Lower leg skin (tissue), 4 donors: Measurements from ENCODE around the gene CSH2. TPM values are rescaled to one million over a fixed set of nuclear protein-coding genes. Genes with fewer than 3 reads are reported as not detected.

ENCODE experiments used
- DNase-seq, 2 donors: peaks; one replicate each; pipeline ENCODE4 v3.0.0-alpha.2; 2019; ENCODE audit warnings: low spot score in 2 of 2
- H3K4me3 ChIP-seq: fragments of 200-600 bp; sonication (generic); 2 replicates; pipeline ENCODE4 v1.5.1; 2017; ENCODE audit warnings: mild to moderate bottlenecking, low read depth; ENCODE audit not compliant: poor library complexity, severe bottlenecking
- POLR2A ChIP-seq, 2 donors: fragments of 450-650 bp; IDR thresholded peaks; one replicate each; pipeline ENCODE4 v1.6.1; 2016 to 2017; ENCODE audit warnings: antibody characterized with exemption in 2 of 2, mild to moderate bottlenecking in 1 of 2, moderate library complexity in 1 of 2
- WGBS, 2 donors: methylation state at CpG; one replicate each; pipeline ENCODE4 v1.1.5; 2018; 5-methylcytosine and 5-hydroxymethylcytosine counted together
- intact Hi-C: fragments of 100-400 bp; cut with DNase I; formaldehyde crosslinking; loops from one replicate; pipeline ENCODE4 v1.15.0; 2023; ENCODE audit warnings: low total_unique reads
- total RNA-seq, 4 donors: library from RNA; depleted of rRNA; stranded (reverse); fragments of >200 nt; gene quantifications; one replicate each; pipeline ENCODE4 v1.1.0, GENCODE V29; 2016
- TF ChIP-seq, protein P1 (sequence below), 3 donors: fragments of 450-650 bp; IDR thresholded peaks; one replicate each; pipeline ENCODE4 v1.5.1; 2016; ENCODE audit warnings: antibody characterized with exemption in 3 of 3, mild to moderate bottlenecking in 3 of 3, moderate library complexity in 2 of 3

CSH2 gene
- total RNA-seq, 4 donors from 2014 or later = not detected

DNA sequence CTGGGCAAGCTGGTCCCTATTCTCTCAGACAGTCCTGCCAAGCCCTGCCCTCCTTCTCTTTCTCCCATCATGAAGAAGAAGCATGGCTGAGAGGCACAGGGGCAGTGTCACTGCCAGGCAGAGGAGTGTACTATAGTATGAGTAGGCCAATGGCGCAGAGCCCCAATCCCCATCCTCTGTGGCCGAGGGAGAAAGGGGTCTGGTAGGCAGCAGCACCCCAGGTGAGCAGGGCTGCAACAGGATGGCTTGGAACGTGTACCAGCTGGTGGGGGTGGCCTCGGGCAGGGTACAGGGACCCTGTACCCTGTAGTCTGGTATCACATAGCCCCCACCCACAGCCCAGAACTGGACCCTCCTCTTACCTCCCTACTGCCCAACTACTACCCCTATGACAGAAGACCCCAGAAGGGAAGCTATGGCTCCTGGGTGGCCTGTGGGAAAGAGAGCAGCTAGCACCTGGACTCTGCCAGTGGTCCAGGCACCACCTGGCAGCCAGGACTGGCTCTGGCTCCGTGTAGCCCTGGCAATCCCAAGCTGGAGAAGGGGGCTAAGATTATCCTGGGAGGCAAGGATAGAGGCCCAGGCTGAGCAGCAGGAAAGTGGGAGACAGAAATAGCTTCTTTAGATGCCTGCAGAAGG lies 35.4 kb downstream of the CSH2 start:
- no peak for DNase-seq
- intact Hi-C loops = no loop called here
- WGBS, 2 donors = 53 to 56% methylated on average over 4 to 5 of the region's 5 CpGs
- TF ChIP-seq, protein P1, sequence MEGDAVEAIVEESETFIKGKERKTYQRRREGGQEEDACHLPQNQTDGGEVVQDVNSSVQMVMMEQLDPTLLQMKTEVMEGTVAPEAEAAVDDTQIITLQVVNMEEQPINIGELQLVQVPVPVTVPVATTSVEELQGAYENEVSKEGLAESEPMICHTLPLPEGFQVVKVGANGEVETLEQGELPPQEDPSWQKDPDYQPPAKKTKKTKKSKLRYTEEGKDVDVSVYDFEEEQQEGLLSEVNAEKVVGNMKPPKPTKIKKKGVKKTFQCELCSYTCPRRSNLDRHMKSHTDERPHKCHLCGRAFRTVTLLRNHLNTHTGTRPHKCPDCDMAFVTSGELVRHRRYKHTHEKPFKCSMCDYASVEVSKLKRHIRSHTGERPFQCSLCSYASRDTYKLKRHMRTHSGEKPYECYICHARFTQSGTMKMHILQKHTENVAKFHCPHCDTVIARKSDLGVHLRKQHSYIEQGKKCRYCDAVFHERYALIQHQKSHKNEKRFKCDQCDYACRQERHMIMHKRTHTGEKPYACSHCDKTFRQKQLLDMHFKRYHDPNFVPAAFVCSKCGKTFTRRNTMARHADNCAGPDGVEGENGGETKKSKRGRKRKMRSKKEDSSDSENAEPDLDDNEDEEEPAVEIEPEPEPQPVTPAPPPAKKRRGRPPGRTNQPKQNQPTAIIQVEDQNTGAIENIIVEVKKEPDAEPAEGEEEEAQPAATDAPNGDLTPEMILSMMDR (IDR thresholded peaks at IDR 0.05) = no peak
- TF ChIP-seq POLR2A (IDR thresholded peaks at IDR 0.05) = no peak
- no peak overlapping the region for H3K4me3 ChIP-seq

DNA sequence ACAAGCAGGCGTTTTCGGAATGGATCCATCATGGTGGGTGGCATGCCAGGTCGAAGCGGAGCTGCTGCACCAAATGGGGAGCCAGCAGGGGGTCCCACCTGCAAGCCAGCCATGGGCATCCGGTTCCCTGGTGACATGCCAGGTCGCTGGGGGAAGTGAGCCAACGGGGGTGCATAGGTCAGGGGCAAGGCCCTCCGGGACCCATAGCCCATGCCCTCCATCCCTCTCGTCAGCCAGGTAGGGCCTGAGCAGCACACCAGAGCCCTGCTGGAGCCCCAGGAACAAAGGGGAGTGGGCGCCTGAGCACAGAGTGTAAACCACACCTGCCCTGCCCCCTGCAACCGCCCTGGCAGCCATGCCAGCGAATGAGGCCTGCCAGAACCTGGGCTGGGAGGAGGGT lies 36.0 kb downstream of the CSH2 start:
- intact Hi-C loops = no loop called here
- H3K4me3 ChIP-seq = no peak overlapping the region
- WGBS, 2 donors = 68 to 72% methylated on average over 9 to 11 of the region's 12 CpGs
- no peak for TF ChIP-seq POLR2A (IDR thresholded peaks at IDR 0.05)
- TF ChIP-seq, protein P1 (IDR thresholded peaks at IDR 0.05) = no peak
- DNase-seq = no peak

DNA sequence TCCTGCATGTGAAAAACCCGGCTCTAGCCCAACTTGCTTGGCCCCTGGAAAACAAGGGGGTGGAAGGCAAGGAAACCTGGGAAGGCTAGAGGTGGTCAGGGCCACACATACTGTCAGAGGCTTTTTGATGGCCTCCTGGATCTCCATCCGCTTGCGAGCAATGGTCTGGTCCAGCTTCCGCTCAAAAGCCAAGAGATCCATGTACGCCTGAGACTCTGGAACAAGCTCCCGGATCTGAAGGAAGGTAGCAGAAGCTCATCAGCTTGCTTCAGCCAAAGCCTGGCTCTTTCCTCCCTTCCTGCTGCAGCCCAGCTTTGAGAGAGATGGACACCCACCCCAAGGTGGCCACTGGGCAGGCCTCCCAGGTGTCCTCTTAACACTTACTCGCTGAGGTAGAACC lies 36.7 kb downstream of the CSH2 start:
- WGBS, 2 donors = 94 to 97% methylated on average over 7 of the region's 7 CpGs
- DNase-seq = no peak
- intact Hi-C loops = no loop called here
- no peak overlapping the region for H3K4me3 ChIP-seq
- TF ChIP-seq POLR2A (IDR thresholded peaks at IDR 0.05) = no peak
- TF ChIP-seq, protein P1 (IDR thresholded peaks at IDR 0.05) = no peak

DNA sequence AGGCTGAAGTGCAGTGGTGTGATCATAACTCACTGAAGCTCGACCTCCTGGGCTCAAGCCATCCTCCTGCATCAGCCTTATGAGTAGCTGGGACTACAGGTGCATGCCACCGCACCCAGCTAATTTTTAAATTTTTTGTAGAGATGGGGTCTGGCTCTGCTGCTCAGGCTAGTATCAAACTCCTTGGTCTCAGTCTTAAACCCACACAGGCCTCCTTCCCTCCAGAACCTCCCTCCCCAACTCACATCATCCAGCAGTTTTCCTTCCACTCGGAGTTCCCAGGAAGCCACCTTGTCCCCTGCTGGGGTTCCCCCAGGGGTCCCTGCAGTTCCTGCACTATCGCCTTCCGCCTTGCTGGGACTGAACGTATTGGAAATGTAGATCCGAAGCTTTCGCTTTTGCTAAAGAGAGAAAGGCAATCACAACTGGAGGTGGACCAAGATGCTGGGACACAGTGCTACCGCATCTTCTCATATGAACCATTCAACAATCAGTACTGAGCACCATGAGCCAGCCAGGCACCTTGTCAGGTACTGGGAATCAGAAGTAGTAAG lies 38.2 kb downstream of the CSH2 start:
- 85 to 87% methylated on average over 9 of the region's 9 CpGs for WGBS, 2 donors
- intact Hi-C loops = no loop called here
- TF ChIP-seq POLR2A (IDR thresholded peaks at IDR 0.05) = no peak
- TF ChIP-seq, protein P1 (IDR thresholded peaks at IDR 0.05) = no peak
- DNase-seq = no peak
- H3K4me3 ChIP-seq = no peak overlapping the region

DNA sequence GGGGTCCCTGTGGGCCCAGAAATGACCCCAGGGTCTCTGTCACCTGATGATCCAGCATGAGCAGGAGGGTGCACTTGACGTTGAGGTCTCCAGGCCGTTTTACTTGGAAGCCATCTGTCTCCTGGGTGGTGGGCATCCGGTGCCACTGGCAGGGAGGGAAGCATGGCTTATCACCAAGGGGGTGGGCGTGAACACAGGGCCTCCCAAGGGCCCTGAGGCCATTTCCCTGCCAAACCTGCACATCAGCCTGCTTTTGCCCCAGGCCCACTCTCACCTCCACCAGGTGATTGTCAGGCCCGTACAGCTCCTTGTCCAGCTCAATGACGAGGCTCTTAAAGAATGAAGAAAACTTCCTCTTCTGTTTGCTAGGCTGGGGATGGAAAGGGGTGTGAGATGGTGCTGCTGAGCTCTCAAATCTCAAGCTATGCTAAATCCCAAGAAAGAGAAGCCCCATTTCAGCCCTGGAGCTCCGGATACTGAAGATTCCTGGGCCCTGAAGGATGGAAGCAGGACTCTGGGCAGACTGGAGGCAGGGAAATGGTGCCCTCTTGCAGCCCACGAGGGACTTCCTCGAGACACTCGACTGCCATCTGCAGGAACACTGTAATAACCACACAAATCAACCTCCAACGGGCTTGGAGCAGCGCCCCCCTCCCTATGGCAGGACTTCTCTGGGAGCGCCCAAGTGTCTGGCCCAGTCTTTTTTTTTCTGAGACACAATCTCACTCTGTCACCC lies 38.9 kb downstream of the CSH2 start:
- TF ChIP-seq POLR2A (IDR thresholded peaks at IDR 0.05) = no peak
- TF ChIP-seq, protein P1 (IDR thresholded peaks at IDR 0.05) = no peak
- DNase-seq = no peak
- no peak overlapping the region for H3K4me3 ChIP-seq
- intact Hi-C loops = no loop called here
- whole genome bisulfite sequencing, 2 donors = 27 to 30% methylated on average over 11 to 13 of the region's 13 CpGs
